UCSD-AML1 (cell line): Measurements from ENCODE around the gene MEGF9.

Experiments used
- DNase-seq: peaks from one replicate; lab custom pipeline; 2025; ENCODE audit not compliant: unreplicated experiment; lab: John Stamatoyannopoulos, UW

Gene MEGF9

DNA sequence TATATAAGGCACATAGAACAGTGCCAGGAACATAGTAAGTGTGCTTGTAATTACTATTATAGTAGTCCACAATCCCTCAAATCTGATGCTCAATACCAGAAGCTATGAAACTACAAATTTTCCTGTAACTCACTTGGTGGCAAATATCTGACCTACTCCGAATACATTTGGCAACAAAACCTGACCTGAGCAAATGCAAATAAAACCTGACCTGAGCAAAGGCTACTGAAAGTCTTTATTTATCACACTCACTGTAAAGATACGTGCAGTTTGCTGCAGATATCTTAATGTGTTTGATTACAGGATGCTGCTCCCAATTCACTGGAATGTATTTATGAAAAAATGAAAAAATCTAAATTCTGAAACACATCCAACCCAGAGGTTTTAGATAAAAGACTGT lies 7.1 kb downstream of the MEGF9 start:
- no peak for DNase-seq

DNA sequence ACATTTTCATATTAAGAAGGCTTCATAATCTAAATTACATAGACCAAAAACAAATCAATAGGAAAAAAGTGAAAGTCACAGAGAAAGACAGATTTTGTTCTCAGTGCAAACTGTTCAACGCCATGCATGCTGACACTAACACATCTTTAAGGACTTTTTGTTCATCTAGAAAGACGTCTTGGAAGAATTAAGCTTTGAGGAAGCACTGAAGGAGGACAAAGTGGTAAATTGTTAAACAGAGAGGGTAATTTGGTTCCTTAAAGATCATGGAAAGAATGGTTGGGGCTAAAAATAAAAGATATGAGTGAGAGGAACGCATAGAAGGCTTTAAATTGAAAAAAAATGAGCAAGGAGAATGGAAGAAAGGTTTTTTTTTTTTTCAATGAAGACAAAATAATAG lies 9.1 kb downstream of the MEGF9 start:
- no peak for DNase-seq

- DNase-seq: no peak
Measured at GRCh38 chr9:120702075-120702474, 12.2 kb downstream of the MEGF9 start.

GRCh38 chr9:120701248-120701647 lies 13.0 kb downstream of the MEGF9 start:
- DNase-seq: no peak

GRCh38 chr9:120698766-120699165 lies 15.5 kb downstream of the MEGF9 start:
- no peak for DNase-seq

GRCh38 chr9:120697448-120697847 lies 16.8 kb downstream of the MEGF9 start:
- DNase-seq: no peak

DNA sequence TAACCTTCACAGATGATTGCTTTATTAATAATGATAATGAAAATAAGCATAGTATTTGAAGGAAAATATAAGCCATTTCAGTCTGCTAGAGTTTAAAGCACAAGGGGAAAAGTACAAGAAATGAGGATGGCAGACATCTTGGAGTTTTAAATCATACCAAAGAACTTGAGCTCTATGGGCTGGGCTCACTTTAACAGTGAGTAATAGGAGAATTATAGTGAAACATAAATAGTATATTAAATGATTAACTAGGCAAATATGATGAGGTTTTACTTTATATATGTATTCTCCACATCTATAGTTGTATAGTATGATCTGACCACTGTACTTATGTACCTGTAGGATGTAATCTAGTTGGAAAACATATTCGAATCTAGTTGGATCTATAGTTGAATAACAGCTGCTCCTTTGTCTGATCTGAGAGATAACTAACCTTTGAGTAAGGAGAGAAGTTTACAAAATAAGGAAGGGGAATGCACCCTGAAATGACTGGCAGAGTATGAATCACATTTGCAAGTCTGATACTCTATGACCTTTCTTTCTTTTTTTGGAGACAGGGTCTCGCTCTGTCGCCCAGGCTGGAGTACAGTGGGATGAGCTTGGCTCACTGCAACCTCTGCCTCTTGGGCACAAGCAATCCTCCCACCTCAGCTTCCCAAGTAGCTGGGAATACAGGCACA lies 17.6 kb downstream of the MEGF9 start:
- DNase-seq: no peak

DNA sequence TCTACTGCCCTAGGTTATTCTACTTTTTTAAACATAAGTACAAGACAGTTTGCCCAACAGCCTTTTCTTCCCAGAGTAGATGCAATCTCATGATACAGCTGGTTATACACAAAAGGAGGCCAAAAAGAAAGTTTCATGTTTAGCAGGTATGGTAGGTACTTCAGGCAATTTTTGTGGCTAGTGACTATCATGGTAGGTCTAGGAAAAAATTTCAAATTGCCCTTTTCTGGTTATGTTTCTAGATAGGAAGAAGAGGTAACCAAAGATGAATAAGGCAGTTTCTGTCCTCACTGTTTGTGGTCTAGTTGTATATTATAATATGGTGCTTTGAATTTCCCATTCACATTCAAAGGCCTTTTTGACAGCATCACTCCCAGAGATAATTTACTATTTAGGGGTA lies 19.7 kb downstream of the MEGF9 start:
- DNase-seq: no peak

DNA sequence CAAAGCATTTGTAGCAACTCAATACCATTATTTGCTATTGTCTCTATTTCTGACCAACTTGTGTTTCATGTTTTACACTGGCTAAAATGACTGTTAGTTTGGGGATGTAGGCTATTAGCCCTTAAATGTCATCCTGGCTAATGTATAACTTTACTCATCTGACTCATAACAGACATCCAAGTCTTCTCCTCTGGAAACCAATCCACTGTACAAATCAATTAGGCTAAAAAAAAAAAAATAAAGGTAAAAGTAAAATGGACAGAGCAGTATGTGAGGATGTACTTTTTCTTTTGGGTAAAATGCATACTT lies 20.6 kb downstream of the MEGF9 start:
- DNase-seq: no peak

DNA sequence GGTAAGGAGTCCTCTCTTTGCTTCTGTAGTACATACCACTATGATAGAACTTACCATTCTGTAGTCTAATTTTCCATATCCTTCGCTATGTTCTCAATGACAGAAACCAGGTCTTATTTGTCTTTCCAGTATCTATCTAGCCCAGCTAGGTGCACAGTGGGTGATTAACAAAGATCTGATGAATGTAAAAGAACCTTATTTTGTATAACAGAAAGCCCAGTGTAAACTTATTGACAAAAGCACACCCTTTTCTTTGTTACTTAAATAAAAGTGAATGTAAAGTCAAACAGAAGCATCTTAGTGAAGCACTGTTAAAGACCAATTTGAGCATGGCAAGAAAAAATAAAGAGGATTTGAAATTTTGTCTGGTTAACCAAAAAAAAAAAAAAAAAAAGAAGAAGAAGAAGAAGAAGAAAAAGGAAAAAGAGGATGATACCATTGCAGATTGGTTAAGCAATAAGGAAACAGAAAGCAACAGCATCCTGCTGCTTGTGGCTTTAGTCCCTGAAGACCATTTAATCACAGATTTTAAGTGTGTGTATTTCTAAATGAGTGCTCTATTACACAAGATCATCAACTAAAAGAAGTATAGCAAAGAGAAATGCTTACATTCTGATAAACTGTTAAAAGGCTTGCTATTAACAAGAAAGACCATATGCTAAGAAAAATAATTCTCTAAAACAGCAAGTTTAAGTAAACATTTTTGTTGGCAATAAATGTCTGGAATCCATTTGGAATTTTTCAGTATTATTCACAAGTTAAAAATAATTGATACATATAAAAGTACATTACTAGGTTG lies 21.2 kb downstream of the MEGF9 start:
- no peak for DNase-seq

- DNase-seq: no peak
Measured at GRCh38 chr9:120690372-120690771, 23.9 kb downstream of the MEGF9 start.

- no peak for DNase-seq
Measured at GRCh38 chr9:120689860-120690259, 24.4 kb downstream of the MEGF9 start.

DNA sequence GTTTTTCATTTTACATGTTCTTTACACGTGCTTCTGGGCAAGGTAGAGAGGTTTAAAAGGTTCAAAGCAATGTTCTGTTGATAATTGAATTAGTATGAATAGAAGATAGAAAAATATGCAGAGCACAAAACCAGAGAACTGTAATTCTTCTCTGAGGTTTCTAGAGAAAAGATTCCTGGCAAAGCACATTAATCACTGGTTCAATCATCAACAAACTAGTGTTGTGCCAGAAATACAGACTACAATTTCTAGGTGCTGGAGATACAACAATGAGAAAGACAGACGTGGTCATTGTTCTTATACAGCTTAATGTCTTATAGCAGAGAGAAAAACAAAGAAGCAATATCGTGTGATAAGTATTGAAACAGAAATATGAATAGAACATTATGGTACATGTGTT lies 25.5 kb downstream of the MEGF9 start:
- no peak for DNase-seq

DNA sequence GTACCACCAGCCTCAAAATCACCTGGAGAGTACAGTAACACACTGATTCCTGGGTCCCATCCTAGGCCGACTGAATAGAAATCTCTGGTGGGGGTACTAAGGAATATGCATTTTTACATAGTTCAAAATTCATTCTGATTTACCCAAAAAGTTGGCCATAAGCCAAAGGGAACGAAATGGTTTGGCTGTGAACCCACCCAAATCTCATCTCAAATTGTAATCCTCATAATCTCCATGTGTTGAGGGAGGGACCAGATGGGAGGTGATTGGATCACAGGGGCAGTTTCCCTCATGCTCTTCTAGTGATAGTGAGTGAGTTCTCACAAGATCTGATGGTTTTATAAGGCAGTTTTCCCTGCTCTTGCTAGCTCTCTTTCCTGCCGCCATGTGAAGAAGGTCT lies 31.1 kb downstream of the MEGF9 start:
- DNase-seq: no peak

DNA sequence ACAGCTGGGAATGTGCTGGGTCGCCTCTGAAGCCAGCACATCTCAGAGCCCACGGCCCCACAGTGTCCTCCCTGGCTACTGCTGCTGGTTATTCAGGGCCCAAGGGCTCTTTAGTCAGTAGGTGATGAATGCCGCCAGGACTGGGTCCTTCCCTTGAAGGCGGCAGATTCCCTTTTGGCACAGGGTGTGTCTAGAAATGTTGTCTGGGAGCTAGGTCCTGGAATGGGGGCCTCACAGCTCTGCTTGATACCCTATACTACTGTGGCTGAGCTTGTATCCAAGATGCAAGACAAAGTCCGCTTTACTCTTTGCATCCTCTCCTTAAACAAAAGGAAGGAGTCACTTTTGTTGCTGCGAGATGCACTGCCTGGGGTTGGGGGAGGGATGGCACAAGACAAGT lies 33.1 kb downstream of the MEGF9 start:
- no peak for DNase-seq

DNA sequence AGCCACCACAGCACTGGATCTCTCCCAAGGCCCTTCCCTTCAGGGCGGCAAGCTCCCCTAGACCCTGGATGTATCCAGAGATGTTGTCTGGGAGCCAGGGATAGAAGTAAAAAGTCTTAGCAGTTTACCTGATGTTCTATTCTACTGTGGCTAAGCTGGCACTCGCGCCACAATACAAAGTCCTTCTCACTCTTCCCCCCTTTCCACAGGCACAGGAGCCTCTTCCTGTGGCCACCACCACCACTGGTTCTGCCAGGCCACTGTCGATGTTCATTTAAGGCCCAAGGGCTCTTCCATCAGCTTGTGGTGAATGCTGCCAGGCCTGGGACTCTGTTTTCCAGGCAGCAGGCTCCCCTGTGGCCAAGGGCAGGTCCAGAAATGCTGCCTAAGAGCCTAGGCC lies 33.7 kb downstream of the MEGF9 start:
- no peak for DNase-seq

- no peak for DNase-seq
Measured at GRCh38 chr9:120680161-120680560, 34.1 kb downstream of the MEGF9 start.

DNA sequence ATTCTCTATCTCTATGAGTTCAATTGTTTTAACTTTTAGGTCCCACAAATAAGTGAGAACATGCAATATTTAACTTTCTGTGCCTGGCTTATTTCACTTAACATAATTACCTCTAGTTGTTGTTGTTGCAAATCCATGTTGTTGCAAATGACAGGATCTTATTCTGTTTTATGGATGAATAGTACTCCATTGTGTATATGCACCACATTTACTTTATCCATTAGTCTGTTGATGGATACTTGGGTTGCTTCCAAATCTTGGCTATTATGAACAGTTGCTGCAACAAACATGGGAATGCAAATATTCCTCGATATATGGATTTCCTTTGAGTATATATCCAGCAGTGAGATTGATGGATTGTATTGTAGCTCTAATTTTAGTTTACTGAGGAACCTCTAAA lies 36.3 kb downstream of the MEGF9 start:
- DNase-seq: no peak

GRCh38 chr9:120676767-120677402 lies 37.4 kb downstream of the MEGF9 start:
- no peak for DNase-seq

DNA sequence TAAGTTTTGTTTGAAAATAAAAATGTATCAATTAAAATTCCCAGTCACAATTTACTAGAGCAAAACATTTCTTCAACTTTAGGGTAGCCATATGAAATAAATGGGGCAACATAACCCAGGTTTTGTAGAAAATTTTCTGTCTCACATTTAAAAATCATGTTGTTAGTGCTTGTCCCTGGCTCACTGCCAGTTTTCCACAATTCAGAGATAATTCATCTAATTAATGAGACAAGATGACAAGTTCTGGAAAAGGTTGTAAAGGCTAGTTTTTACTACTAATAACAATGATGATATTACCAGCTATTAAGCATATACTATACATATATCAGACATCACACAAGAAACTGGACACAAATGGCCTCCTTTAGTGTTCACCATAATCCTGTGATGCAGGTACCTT lies 45.9 kb downstream of the MEGF9 start:
- DNase-seq: no peak

- DNase-seq: no peak
Measured at GRCh38 chr9:120663950-120664349, 50.3 kb downstream of the MEGF9 start.

GRCh38 chr9:120663380-120663779 lies 50.9 kb downstream of the MEGF9 start:
- DNase-seq: no peak
